Upper lobe of left lung (tissue), 4 donors: ENCODE measurements around the gene PKHD1.

ENCODE experiments used
- CTCF ChIP-seq, 6 experiments: fragments of 450-650 bp in 4 of 6; fragments of 200-600 bp in 2 of 6; sonication (generic) in 2 of 6; IDR thresholded peaks; one replicate each; pipeline ENCODE4 v1.5.1; 2016 to 2019; ENCODE audit warnings: antibody characterized with exemption in 6 of 6
- EP300 ChIP-seq, 4 donors: sonication (generic); formaldehyde crosslinking; IDR thresholded peaks; one replicate each; pipeline ENCODE4 v1.5.1; 2017; ENCODE audit warnings: antibody characterized with exemption in 4 of 4, control low read depth in 2 of 4

GRCh38 chr6:52103623-52104022 is 16.2 kb upstream of the PKHD1 start:
- TF ChIP-seq CTCF (IDR thresholded peaks at IDR 0.05) (no peak), EP300 (IDR thresholded peaks at IDR 0.05) (no peak)
